Renal pelvis (tissue), 3 donors: ENCODE data around the gene HOXB5. TPM values are rescaled to one million over a fixed set of nuclear protein-coding genes. Genes with fewer than 3 reads are reported as not detected.

ENCODE experiments used
- polyA plus RNA-seq, 3 donors: library from polyadenylated mRNA; unstranded; fragments of 120-200 nt; gene quantifications; one replicate each; pipeline ENCODE4 v1.2.1, GENCODE V29; 2013; ENCODE audit not compliant: insufficient read length in 3 of 3

HOXB5 gene
- polyA plus RNA-seq, 3 donors, result 36.1 to 48.2 (median 47.4) TPM

Other genes with a start within 250 kb of the HOXB5 start
- gene SKAP1, start 163.6 kb downstream of the HOXB5 start, polyA plus RNA-seq, result 1 to 10 TPM; 9.0 to 9.9 (median 9.6) TPM
- 1 to 10 TPM in 1 of 3 donors, under 1 TPM in 2; 0.16 to 1.0 (median 0.83) TPM for gene HOXB1, start 62.8 kb downstream of the HOXB5 start, polyA plus RNA-seq
- gene HOXB2, start 48.7 kb downstream of the HOXB5 start, polyA plus RNA-seq, result 10 to 100 TPM; 50.6 to 61.2 (median 58.4) TPM
- 10 to 100 TPM; 12.7 to 22.9 (median 21.9) TPM for gene HOXB4, start 15.4 kb downstream of the HOXB5 start, polyA plus RNA-seq
- gene HOXB3, start 3.5 kb downstream of the HOXB5 start, polyA plus RNA-seq, result 100 to 1,000 TPM; 135 to 254 (median 222) TPM
- gene HOXB6, start 11.2 kb upstream of the HOXB5 start, polyA plus RNA-seq, result 100 to 1,000 TPM; 113 to 154 (median 147) TPM
- gene HOXB7, start 17.2 kb upstream of the HOXB5 start, polyA plus RNA-seq, result 10 to 100 TPM; 53.4 to 59.9 (median 55.3) TPM
- gene HOXB8, start 21.5 kb upstream of the HOXB5 start, polyA plus RNA-seq, result 10 to 100 TPM; 57.9 to 64.7 (median 59.7) TPM
- 10 to 100 TPM; 68.2 to 73.4 (median 69.0) TPM for gene HOXB9, start 32.6 kb upstream of the HOXB5 start, polyA plus RNA-seq
- gene PRAC1, start 128.7 kb upstream of the HOXB5 start, polyA plus RNA-seq, result not detected
- gene PRAC2, start 129.4 kb upstream of the HOXB5 start, polyA plus RNA-seq, result not detected
- gene HOXB13, start 135.0 kb upstream of the HOXB5 start, polyA plus RNA-seq, result not detected
- gene TTLL6, start 223.4 kb upstream of the HOXB5 start, polyA plus RNA-seq, result under 1 TPM; 0.34 to 0.52 (median 0.40) TPM
- 10 to 100 TPM; 68.9 to 93.9 (median 76.6) TPM for gene CALCOCO2, start 237.3 kb upstream of the HOXB5 start, polyA plus RNA-seq